ENCODE data around the gene SIGLEC7. TPM values are rescaled to one million over a fixed set of nuclear protein-coding genes. Genes with fewer than 3 reads are reported as not detected.
A peak's percentile ranks its signal among the peaks of the same experiment; 100 is the strongest.

SIGLEC7 gene
- total RNA-seq, 2 donors from 2014 or later: 0.26 to 1.7 TPM

GRCh38 chr19:51194527-51195315 is 52.6 kb downstream of the SIGLEC7 start:
- Histone ChIP-seq H3K4me3 (no peak overlapping the region), H3K36me3 (no peaks in the 10 kb centered on the region), H3K9me3 (no peaks in the 10 kb centered on the region), H3K27ac (no peak overlapping the region), H3K4me1 (no peaks in the 10 kb centered on the region), H3K27me3 (no peaks in the 10 kb centered on the region)
- no peak for TF ChIP-seq CTCF (IDR thresholded peaks at IDR 0.05)
- no peak for DNase-seq (ENCODE audit: low spot score)

- H3K4me3 ChIP-seq: no peak overlapping the region
- no peaks in the 10 kb centered on the region for H3K4me1 ChIP-seq
- no peak overlapping the region for H3K27ac ChIP-seq
- no peaks in the 10 kb centered on the region for H3K27me3 ChIP-seq
- H3K9me3 ChIP-seq: no peaks in the 10 kb centered on the region
- DNase-seq (ENCODE audit: low spot score): no peak
- no peak for TF ChIP-seq CTCF (IDR thresholded peaks at IDR 0.05)
- no peaks in the 10 kb centered on the region for H3K36me3 ChIP-seq
Observed at GRCh38 chr19:51195316-51195586, 53.1 kb downstream of the SIGLEC7 start.

GRCh38 chr19:51195616-51196015 is 53.5 kb downstream of the SIGLEC7 start:
- Histone ChIP-seq H3K36me3 (no peaks in the 10 kb centered on the region), H3K4me1 (no peaks in the 10 kb centered on the region), H3K9me3 (no peaks in the 10 kb centered on the region), H3K27ac (no peak overlapping the region), H3K27me3 (no peaks in the 10 kb centered on the region), H3K4me3 (no peak overlapping the region)
- TF ChIP-seq CTCF (IDR thresholded peaks at IDR 0.05): no peak
- DNase-seq (ENCODE audit: low spot score): no peak

GRCh38 chr19:51196181-51196580 is 54.1 kb downstream of the SIGLEC7 start:
- Histone ChIP-seq H3K4me1 (no peaks in the 10 kb centered on the region), H3K4me3 (no peak overlapping the region), H3K27ac (no peak overlapping the region), H3K27me3 (no peaks in the 10 kb centered on the region), H3K9me3 (no peaks in the 10 kb centered on the region), H3K36me3 (no peaks in the 10 kb centered on the region)
- no peak for TF ChIP-seq CTCF (IDR thresholded peaks at IDR 0.05)
- DNase-seq (ENCODE audit: low spot score): no peak

GRCh38 chr19:51198641-51199040 is 56.5 kb downstream of the SIGLEC7 start:
- Histone ChIP-seq H3K9me3 (no peaks in the 10 kb centered on the region), H3K4me3 (no peak overlapping the region), H3K27ac (no peak overlapping the region), H3K36me3 (no peaks in the 10 kb centered on the region), H3K27me3 (no peaks in the 10 kb centered on the region), H3K4me1 (no peaks in the 10 kb centered on the region)
- no peak for TF ChIP-seq CTCF (IDR thresholded peaks at IDR 0.05)
- DNase-seq (ENCODE audit: low spot score): peak; percentile 7

GRCh38 chr19:51200071-51200666 is 58.1 kb downstream of the SIGLEC7 start:
- no peak for TF ChIP-seq CTCF (IDR thresholded peaks at IDR 0.05)
- H3K4me1 ChIP-seq: no peaks in the 10 kb centered on the region
- H3K27ac ChIP-seq: no peak overlapping the region
- H3K4me3 ChIP-seq: no peak overlapping the region
- DNase-seq (ENCODE audit: low spot score): peak; percentile 26
- no peaks in the 10 kb centered on the region for H3K9me3 ChIP-seq
- no peaks in the 10 kb centered on the region for H3K27me3 ChIP-seq
- no peaks in the 10 kb centered on the region for H3K36me3 ChIP-seq

Measured in right atrium auricular region (tissue), 2 donors.